ENCODE data around the gene POLE2.
"Not testable (repeated sequence)": the region's sequence is repeated elsewhere in the genome, so short reads cannot be mapped to it uniquely, and the experiment has no call there.

The POLE2 gene

DNA sequence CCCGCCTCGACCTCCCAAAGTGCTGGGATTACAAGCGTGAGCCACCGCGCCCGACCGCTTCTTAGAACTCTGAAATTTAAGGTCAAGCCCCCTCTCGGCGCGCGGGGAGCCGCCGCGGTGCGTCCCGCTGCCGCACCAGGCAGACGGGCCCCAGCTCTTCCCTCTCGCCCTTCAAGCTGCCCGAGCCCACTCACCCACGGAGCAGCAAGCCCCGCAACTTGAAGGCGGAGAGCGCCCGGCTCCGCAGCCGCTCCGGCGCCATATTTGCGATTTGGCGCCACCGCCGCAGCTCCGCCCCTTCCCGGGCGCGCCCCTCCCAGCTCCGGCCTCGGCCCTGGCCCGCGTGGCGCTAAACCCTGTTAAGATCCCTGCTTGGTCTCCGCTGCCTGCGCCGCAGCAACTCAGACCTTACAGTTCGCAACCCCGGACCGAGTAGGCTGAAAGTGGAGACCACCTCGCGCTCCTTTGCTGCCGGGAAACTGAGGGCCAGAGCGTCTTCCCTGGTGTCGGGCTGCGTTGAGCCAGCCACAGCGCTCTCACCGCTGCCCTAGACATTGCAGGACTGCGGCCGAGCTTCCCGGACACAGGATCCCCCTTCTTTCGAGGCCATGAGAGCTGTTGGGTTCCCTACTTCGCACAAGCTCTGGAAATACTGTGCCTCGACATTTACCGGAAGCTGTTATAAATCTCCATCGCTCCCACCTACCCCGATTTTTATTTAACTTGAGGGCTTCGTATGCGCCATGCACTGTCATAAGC is at the start of gene POLE2:
Gene POLE2 (minus strand): TSS at position 273 of the 759 bp plus-strand sequence. CDS start 11 bp downstream, at position 262.
- peak; percentile 75 for DNase-seq

GRCh38 chr14:49735669-49736068 is 47.7 kb upstream of the POLE2 start:
- not testable (repeated sequence) for DNase-seq

DNA sequence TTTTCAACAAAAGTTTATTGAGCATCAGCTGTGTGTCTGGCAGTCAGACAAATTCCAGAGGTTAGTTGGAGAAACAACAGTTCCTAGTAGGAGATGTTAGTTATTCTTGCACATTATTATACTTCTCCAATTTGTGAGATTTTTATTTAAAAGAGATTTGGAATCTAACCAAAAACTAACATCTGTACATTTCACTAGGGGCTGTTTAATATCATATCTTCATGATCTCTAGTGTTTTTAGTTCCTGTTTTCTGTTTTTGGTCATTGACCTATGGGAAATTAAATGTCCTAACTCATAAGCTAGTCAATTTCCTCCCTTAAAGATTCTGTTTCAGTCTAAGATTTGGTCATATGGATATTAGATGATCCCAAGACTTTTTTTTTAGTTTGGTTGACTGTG is 45.8 kb upstream of the POLE2 start:
- no peak for DNase-seq

DNA sequence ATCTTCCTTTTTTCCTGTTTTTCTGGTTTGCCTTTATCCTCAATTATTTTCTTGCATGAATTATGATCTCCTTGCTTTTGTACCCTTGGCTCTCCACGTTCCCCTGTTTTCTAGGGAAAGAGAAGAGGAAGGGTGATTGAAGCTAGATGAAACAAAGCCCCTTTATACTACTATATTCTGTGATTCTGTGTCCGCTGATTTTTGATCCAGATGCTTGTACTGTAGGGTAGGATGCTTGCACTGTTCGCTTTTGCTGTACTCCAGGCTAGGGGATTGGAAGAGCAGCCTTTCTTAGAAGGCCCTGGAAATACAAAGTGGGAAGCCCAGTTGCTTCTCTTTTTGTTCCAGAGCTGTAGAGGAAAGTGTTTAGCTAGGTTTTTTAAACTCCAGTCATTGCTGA is 44.9 kb upstream of the POLE2 start:
- no peak for DNase-seq

DNA sequence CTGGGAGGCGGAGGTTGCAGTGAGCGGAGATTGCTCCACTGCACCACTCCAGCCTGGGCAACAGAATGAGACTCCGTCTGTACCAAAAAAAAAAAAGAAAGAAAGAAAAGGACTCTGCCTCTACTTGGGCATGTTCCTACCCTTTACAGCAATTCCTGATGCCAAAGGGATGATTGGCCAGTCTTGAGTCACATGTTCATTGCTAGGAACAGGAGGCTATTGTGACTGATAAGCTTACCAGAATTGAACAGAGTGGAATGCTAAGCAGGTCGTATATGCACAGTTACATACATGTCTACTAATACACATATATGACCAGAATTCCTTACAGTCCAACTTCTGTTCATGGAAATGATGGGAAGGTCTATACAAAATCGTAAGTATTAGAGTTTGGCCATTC is 39.2 kb upstream of the POLE2 start:
- no peak for DNase-seq

- DNase-seq, result not testable (repeated sequence)
These were observed 33.9 kb upstream of the POLE2 start for GRCh38 chr14:49721733-49722435.

DNA sequence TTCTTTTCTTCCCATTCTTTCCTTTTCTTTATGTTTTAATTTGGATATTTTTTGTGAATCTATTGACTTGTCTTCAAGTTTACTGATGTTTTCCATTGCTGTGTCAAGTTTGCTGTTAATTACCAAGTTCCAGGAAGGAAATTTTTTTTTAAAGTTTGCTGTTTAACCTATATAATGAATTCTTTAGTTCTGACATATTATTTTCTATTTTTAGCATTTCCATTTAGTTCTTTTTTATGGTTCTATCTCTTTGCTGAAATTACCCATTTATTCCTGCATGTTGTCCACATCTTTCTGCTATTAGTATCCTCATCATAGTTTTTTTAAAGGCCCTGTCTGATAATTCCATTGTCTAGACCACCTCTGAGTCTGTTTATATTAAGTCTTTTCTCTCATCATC is 32.7 kb upstream of the POLE2 start:
- DNase-seq, result no peak

DNA sequence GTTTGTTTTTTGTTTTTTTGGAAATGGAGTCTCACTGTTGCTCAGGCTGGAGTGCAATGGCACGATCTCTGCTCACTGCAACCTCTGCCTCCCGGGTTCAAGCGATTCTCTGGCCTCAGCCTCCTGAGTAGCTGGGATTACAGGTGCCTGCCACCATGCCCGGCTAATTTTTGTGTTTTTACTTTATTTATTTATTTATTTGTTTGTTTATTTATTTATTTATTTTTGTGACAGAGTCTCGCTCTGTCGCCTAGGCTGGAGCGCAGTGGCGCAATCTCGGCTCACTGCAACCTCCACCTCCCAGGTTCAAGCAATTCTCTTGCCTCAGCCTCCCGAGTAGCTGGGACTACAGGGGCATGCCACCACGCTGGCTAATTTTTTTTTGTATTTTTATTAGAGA is 23.0 kb upstream of the POLE2 start:
- not testable (repeated sequence) for DNase-seq

DNA sequence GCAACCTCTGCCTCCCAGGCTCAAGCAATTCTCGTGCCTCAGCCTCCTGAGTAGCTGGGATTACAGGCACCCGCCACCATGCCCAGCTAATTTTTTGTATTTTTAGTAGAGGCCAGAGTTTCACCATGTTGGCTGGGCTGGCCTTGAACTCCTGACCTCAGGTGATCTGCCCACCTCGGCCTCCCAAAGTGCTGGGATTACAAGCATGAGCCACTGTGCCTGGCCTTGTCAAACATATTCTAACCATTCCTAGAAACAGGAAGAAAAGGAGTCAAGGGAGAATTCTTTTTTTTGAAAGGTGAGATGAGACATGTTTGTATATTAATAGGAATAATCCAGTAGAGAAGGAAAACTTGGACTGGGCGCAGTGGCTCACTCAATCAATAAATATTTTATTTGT is 16.5 kb upstream of the POLE2 start:
- not testable (repeated sequence) for DNase-seq

DNA sequence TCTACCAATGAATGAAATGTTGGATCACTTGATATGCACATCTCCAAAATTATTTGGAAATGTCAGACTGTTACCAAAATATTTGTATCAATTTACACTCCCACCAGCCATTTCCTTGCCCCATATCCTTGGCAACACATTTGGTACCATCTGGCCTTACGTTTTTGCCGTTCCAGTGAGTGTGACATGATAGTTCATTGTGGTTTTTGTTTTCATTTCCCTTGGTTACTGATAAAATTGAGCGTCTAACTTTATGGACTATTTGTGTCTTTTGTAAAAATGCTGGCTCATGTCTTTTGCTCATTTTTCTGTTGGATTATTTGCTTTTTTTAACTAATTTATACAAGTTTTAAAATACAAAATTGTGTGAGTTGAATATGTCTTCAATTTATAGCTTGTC is 16.0 kb upstream of the POLE2 start:
- DNase-seq, result no peak

- no peak for DNase-seq
These were observed 14.7 kb upstream of the POLE2 start for GRCh38 chr14:49702725-49703124.

DNA sequence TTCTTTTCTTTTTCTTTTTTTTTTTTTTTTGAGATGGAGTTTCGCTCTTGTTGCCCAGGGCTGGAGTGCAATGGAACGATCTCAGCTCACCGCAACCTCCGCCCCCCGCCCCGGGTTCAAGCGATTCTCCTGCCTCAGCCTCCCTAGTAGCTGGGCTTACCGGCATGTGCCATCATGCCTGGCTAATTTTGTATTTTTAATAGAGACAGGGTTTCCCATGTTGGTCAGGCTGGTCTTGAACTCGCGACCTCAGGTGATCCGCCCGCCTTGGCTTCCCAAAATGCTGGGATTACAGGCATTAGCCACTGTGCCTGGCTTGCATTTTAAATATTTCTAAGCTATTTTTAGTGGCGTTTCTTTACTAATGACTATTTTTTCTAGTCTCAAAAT is 5.7 kb upstream of the POLE2 start:
- not testable (repeated sequence) for DNase-seq

DNA sequence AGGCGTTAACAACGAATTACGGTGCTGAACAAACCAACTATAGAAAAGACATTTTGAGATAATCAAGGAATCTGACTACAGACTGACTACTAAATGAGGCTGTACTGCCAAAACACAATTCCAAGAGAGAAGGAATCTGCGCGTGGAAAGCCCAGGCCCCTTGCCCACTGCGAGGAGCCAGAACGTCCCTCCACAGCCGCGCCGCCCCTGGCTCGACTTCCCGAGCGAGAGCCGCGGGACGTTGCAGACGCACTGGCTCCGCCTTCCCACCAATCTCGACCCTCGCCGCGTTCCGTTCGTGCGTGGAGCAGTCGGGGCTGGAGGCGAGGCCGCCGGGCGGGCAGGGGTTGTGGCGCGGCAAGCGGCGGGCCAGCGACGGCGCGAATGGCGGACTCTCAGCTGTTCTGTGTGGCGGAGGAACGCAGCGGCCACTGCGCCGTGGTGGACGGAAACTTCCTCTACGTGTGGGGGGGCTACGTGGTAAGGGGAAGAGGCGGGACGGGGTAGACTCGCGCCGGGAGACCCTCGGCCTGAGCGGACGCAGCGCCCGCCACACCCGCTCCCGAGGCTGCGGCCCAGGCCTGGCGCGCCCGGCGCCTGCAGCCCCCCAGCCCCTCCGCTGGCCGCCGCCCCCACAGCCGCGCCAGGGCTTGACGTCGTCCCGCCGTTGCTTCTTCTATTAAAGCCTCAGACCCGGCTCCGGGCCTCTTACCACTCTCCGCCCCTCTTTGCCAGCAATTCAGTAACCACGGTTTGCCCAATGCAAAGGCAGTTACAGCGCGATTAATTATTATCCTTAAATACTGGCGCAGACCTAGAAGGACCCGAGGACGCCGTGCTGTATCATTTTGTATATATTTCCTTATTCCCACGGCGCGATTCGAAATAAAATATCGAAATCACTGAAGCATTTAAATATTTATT is 5.1 kb upstream of the POLE2 start, which contains the start of gene KLHDC1:
Gene KLHDC1 (plus strand): TSS at position 310 of the 924 bp plus-strand sequence. CDS start 75 bp downstream, at position 385.
- peak; percentile 79 for DNase-seq

DNA sequence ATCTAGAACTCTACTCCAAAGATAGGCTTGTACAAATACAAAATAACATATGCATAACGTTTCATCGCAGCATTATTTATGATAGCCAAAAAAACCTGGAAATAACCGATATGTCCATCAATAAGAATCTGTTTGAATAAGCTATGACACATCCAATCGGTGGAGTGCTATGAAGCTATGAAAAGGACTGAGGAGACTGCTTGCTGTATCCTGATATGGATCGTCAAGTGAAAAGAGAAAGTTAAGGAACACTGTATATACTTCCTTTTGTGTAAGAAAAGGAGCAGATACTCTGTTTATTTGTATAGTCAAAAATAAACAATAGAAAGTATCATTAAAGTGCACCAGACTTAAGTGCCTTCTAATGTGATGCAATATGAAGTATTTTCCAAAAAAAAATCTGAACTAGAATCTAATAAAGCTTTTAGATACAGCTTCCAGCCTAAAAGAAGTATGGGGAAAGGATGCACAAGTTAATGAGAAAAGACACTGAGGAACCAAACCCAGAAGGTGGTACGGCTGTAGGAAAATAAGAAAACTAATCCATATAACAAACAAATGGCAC is 4.3 kb upstream of the POLE2 start:
- DNase-seq, result no peak

DNA sequence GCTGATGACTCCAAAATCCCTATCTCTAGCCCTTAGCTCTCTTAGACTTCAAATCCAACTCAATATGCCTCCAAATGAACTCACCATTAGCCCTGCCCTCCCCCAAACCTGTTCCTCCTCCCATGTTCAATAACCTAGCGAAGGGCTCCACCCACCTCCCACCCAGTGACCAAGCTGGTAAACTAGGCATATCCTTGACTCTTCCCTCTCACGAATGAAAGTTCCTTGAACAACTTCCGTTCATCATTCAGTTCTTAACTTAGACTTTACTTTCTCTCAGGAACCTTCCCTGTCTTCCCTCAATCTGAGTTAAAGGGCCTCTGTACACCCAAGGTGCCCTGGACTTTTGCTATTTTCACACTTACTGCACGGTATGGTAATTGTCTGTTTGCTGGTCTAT is 3.0 kb upstream of the POLE2 start:
- DNase-seq, result no peak

GRCh38 chr14:49688701-49689030 is 652 bp upstream of the POLE2 start:
- DNase-seq, result no peak

GRCh38 chr14:49686425-49686824 is 1.6 kb downstream of the POLE2 start:
- DNase-seq, result no peak

DNA sequence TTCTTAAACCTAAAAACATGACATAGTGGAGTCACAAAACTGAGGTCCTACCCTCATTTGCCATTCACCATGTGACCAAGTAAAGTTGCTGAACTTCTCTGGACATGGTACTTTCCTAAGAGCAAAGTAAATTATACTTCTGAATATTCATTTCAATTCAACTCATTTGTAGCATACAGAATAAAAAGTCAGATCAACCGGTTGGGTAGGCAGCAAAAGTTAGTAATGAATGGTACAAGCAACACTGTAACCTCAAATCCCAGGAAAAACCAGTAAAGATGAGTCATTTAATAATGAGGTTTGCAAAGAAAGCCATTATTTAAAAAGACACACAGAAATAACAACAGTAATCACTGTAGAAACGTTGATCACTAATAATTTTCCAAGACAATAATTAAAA is 8.7 kb downstream of the POLE2 start:
- peak; percentile 3 for DNase-seq

DNA sequence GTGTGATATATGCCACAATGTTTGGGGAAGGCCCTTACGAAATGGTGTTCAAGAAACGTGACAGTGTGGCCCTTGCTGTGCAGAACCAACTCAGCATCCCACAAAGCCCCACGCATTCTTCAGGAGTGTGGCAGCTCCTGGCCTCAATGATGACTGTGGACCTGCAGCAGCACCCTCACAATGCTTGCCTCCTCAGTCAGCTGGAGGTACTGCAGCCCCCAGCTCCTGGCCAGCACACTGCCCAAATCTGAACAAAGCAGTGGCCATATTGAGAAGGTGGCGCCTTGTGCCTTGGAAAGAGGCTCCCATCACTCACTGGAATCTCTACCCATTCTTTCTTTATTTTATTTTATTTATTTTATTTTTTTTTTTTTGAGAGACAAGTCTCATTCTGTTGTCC is 10.4 kb downstream of the POLE2 start:
- DNase-seq, result no peak

- no peak for DNase-seq
These were observed 14.4 kb downstream of the POLE2 start for GRCh38 chr14:49673586-49673985.

DNA sequence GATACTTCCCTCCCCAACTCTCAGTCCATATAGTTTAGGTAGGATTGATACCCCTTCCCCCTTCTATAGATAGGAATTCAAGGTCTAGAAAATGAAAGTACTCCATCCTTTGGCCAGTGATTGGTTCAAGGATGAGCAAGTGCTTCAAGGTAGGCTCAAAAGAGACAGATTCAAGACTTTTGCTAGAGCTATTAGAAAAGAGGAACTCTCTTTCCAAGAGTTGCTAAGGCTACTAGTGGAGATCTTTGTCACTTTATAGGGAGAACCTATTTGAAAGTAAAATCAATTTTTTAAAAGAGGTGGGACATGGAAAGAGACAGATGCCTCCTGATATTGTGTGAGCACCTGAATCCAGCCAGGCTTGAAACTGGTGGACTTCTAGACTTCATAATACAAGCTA is 17.5 kb downstream of the POLE2 start:
- DNase-seq, result no peak

DNA sequence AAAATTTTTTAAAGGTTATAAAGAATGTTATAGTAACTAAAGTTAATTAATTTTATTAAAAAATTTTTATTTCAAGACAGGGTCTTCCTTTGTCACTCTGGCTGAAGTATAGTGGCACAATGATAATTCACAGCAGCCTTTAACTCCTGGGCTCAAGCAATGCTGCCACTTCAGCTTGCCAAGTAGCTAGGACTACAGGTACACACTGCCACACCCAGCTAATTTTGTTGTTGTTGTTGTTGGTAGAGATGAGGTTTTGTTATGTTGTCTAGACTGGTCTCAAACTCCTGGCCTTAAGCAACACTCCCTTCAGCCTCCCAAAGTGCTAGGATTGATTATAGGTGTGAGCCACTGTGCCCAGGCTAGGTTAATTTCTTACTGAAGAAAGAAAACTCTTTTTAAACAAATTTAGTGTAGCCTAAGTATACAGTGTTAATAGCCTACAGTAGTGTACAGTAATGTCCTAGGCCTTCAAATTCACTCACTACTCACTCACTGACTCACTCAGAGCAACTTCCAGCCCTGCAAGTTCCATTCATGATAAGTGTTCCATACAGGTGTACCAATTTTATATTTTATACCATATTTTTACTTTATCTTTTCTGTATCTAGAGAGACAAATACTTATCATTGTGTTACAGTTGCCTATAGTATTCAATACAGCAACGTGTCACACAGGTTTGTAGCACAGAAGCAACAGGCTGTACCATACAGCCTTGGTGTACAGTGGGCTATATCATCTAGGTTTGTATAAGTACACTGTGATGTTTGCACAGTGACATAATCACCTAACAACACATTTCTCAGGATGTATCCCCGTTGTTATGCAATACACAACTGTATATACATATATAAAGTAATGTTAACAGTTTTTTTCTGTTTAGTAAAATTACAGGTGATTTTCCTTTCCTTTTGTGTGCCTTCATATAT is 28.2 kb downstream of the POLE2 start:
- DNase-seq, result no peak
